HG03139 (cell line): ENCODE measurements around the gene ALG3.
"Not testable (repeated sequence)": the region's sequence is repeated elsewhere in the genome, so short reads cannot be mapped to it uniquely, and the experiment has no call there.

ENCODE experiments used
- ATAC-seq: cut with Tn5 transposase; IDR thresholded peaks from one replicate; pipeline ENCODE4 v1.9.1; 2021; ENCODE audit not compliant: unreplicated experiment

Gene ALG3

GRCh38 chr3:184248454-184249411, at the start of gene ALG3:
TSS of gene ALG3 (minus strand) at chr3:184248962. CDS start at chr3:184248940, 22 bp downstream.
- peak; percentile 45 for ATAC-seq

DNA sequence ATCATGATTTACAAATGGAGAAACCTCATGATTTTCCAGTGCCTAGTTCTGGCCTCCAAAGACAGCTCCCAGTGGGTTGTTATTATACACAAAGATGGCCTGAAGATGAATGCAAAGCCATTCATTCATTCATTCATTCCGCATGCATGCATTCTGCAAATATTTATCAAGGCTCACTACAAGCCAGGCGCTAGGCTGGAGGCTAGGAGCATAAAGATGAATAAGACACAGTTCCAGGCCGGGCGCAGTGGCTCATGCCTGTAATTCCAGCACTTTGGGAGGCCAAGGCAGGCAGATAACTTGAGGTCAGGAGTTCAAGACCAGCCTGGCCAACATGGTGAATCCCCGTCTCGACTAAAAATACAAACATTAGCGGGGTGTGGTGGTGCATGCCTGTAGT, 47.9 kb upstream of the ALG3 start:
- no peak for ATAC-seq

DNA sequence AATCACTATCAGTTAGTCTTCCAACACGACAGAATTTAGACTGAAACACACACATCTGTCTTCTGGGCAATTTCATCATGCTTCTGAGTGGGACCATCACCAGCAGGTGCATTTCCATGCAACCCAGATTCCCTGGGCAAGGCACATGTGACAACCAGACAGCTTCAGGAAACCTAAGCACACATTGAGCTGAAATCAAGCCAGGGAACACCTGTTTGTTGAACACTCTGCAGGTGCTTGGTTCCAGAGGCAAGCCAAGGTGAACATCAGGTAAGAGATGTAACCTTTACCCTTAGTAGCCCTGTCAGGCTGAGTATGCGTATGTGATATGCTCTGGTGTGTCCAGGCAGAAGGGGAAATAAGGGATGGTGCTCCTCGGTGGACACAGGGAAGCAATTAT, 47.0 kb upstream of the ALG3 start:
- ATAC-seq, result no peak

DNA sequence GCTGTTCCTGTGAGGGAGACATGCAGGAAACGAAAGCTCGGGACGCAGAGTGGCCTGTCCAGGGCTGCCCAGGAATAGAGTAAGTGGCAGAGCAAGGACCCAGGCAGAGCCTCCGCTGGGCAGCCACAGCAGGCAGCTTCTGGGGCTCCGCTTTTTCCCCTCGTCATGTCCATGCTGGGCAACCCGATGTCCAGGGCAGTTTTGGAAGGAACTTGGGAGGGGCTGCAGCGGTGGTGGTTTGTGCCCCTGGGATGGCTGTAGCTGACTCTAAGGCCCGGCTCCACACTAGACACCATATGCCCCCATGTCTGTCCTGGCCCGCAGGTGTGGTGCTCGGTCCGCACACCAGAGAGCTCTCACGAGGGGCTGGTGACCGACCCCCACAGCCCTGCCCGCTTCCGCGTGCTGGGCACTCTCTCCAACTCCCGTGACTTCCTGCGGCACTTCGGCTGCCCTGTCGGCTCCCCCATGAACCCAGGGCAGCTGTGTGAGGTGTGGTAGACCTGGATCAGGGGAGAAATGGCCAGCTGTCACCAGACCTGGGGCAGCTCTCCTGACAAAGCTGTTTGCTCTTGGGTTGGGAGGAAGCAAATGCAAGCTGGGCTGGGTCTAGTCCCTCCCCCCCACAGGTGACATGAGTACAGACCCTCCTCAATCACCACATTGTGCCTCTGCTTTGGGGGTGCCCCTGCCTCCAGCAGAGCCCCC, 43.1 kb upstream of the ALG3 start:
- no peak for ATAC-seq

DNA sequence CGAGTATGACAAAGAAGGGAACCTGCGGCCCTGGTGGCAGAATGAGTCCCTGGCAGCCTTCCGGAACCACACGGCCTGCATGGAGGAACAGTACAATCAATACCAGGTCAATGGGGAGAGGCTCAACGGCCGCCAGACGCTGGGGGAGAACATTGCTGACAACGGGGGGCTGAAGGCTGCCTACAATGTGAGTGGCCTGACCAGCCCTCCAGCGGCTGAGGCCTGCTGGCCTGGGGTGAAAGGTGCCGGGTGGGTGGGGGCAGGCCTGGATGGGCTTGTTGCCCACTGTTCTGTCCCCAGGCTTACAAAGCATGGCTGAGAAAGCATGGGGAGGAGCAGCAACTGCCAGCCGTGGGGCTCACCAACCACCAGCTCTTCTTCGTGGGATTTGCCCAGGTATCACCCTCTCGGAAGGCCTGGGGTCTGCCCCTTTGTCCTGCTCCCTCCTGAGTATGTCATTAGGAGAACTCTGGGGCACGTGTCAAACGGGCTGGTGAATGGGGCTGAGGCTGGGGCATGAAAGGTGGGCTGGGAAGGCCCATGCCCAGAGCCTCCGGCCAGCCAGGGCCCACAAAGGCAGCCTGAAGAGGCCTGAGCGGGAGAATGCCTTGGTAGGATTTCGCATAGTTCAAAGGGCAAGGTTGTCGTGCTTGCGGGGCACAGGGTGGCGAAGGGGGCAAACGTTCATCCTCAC, 42.4 kb upstream of the ALG3 start:
- ATAC-seq, result no peak

DNA sequence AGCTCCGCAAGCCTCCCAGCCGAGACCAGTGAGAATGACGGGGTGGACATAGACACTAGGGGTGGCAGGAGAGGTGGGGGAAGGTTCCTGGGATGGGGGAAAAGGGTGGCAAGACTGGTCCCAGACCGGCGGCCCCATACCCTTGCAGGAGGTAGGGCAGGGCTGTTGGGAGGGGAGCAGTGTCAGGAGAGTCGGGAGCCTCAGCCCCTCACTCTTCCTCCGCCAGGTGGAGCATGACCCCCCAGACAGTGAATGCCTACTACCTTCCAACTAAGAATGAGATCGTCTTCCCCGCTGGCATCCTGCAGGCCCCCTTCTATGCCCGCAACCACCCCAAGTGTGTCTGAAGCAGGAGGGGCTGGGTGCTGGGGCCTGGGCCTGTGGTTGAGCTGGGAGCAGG, 41.6 kb upstream of the ALG3 start:
- ATAC-seq, result no peak

DNA sequence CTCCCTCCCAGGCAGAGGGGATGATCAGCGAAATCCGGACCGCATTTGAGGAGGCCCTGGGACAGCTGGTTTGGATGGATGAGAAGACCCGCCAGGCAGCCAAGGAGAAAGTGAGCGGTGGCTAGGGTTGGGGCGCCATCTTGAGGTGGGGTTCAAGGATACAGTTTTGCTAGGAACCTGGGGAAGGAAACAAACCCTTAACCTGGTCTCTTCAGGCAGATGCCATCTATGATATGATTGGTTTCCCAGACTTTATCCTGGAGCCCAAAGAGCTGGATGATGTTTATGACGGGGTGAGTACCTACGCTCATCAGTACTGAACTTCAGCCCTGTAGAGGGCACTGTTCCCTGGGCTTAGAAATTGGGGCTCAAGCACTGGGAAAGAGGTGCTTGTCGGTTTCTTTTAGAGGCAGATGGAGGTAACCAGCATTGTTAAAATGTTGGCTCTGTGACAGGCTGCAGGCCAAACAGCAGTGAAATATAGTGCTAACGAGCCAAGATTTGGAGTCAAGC, 40.7 kb upstream of the ALG3 start:
- no peak for ATAC-seq

DNA sequence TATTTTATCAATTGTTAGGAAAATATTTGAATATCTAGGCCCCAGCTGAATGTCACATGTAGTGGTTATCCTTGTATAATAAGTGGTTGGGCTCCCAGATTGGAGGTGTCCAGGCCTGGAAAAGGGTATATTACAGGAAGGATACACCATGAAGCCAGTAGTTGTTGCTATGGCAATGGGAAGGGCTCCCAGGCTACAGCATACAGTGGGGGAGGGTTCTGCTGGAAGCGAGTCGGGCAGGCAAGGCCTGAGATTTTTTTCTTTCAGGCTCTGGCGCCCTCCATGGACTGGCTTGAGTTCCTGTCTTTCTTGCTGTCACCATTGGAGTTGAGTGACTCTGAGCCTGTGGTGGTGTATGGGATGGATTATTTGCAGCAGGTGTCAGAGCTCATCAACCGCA, 35.9 kb upstream of the ALG3 start:
- ATAC-seq, result no peak

DNA sequence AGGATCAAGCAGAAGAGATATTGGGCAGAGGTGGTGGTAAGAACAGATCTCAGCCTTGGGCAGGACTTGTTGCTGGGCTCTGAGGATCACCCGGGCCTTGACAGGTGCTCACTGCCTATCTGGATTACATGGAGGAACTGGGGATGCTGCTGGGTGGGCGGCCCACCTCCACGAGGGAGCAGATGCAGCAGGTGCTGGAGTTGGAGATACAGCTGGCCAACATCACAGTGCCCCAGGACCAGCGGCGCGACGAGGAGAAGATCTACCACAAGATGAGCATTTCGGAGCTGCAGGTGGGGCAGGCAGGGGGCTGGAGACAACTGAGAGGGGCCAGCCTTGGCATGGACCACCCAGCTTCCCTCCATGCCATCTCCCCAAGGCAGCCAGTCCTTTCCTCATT, 34.9 kb upstream of the ALG3 start:
- ATAC-seq, result no peak

GRCh38 chr3:184282941-184283340, 34.2 kb upstream of the ALG3 start:
- ATAC-seq, result no peak

DNA sequence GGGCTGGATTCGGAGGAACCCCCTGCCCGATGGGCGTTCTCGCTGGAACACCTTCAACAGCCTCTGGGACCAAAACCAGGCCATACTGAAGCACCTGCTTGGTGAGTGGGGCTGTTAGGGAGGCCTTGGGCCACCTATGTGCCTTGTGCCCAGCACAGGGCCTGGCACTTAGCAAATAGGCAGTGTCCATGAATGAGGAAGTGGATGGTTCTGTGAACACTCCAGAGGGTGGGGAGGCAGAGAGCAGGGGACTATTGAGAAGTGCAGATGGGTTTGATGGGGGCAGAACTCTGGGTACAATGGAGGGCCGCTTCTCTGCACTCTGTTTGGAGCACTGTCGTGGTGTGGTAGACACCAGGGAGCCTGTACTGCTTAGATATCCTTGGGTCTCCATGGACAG, 28.6 kb upstream of the ALG3 start:
- ATAC-seq, result no peak

- no peak for ATAC-seq
Measured at GRCh38 chr3:184275961-184276910, 27.5 kb upstream of the ALG3 start, which contains the start of gene ECE2. TSS of gene ECE2 (plus strand) at chr3:184276022. CDS start at chr3:184276154, 132 bp downstream.

DNA sequence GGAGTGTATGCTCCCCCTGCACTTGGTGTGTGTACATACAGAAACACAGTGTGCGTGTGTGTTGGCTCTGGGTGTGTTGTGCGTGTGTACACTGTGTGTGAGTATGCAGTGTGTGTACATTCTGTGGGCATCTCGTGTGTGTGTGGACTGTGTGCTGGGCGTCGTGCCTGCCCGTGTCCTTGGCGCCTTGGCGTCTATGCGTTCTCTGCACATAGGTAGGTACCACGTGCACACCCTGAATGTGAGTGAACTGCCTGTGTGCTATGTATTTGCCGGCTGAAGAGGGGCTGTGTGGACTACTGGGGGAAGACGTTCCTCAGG, 26.6 kb upstream of the ALG3 start:
- no peak for ATAC-seq

DNA sequence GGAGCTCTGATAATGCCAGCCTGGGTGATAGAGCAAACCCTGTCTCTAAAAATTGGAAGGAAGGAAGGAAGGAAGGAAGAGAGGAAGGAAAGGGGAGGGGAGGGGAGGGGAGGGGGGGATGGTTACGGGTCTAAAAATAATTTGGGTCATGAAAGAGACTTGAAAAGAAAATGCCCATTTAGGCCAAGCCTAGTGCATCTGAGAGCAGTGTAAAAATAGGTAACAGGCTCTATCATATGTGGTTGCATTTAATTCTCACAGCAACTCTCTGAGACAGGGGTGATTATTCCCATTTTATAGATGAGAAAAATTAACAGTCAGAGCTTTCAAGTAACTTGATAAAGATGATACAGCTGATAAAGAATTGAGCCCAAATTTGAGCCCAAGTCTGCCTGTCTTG, 23.5 kb upstream of the ALG3 start:
- ATAC-seq, result no peak

GRCh38 chr3:184267249-184267648, 18.5 kb upstream of the ALG3 start:
- ATAC-seq, result not testable (repeated sequence)

DNA sequence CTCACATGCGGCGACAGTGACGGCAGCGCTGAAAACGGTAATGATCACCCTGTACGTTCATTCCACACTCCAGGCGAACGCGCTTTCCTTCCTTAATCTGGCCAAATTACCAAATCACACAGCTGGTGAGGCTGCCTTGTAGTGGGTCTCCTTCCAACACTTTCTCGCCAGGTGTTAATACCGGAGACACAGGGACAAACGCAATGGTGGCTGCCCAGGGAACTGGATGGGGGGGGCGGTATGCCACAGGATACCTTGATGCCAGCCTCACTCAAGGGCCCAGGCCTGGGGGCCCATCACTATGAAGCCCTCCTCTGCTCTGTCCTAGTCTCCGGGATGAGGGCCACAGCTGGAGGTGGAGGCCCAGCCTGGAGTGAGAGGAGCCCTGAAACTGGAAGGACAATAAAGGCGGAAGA, 14.0 kb upstream of the ALG3 start:
- ATAC-seq, result no peak

- ATAC-seq, result no peak
Measured at GRCh38 chr3:184261854-184262763, 13.3 kb upstream of the ALG3 start.

DNA sequence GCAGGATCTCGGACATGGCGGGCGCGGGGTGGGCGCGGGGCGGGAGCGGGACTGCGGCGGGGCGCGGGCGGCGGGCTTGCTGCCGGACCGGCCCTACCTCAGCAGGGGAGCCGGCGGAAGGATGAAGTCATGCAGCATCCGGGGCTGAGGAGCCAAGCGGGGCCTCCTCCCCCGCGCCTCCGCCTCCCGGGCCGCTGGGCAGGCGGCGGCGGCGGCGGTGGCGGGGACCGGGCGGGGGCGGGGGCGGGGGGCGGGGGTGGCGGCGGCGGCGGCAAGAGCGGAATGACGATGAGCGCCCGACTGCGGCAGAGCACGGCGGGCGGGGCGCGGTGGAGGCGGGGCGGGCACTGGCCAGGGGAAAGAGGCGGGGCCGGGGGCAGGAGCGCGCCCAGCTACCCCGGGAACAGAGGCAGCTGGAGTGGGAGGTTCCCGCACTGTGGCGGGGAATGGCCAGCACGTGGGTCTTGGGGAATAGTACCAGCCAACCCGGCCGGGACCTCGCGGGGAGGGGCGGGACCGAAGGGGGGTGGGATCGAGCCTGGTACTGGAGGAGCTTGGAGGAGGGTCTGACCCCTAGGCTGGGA, 12.6 kb upstream of the ALG3 start, which contains the start of gene CAMK2N2:
TSS of gene CAMK2N2 (minus strand) at position 284 of the 584 bp plus-strand sequence. CDS start at position 16, 268 bp downstream.
- no peak for ATAC-seq
